Ovary (tissue), 3 donors: ENCODE measurements around the gene SLC38A1.

Experiments
- EP300 ChIP-seq: sonication (generic); formaldehyde crosslinking; IDR thresholded peaks from one replicate; pipeline ENCODE4 v1.6.1; 2017; ENCODE audit warnings: antibody characterized with exemption
- POLR2A ChIP-seq: fragments of 450-650 bp; IDR thresholded peaks from one replicate; pipeline ENCODE4 v1.6.1; 2017; ENCODE audit warnings: antibody characterized with exemption, mild to moderate bottlenecking, moderate library complexity
- TF ChIP-seq, protein P1 (sequence below), 3 donors: fragments of 450-650 bp in 2 of 3; fragments of 200-600 bp in 1 of 3; IDR thresholded peaks; one replicate each; pipeline versions ENCODE4 v1.5.1 to v1.8.0; 2016 to 2022; ENCODE audit warnings: antibody characterized with exemption in 3 of 3, mild to moderate bottlenecking in 1 of 3
- donor health status: DM: no; HTN: no; CAD: no.

DNA sequence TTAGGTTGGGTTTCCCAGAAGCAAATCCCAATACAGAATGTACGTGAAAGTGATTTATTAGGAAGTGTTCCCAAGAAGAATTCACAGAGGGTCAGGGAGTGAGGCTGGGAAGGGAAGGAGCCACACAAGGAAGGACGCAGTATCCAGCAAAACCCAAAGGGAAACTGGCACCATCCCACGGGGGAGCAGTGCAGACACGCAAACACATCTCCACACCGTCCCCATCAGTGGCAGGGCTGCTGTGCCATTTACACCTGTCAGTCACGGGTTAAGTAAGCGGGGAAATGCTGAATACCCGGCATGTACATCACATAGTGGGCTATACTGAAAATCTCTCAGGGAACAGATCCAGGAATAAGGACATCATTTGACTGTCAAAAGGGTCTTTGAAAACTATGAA is 93.9 kb downstream of the SLC38A1 start:
- TF ChIP-seq, protein P1, sequence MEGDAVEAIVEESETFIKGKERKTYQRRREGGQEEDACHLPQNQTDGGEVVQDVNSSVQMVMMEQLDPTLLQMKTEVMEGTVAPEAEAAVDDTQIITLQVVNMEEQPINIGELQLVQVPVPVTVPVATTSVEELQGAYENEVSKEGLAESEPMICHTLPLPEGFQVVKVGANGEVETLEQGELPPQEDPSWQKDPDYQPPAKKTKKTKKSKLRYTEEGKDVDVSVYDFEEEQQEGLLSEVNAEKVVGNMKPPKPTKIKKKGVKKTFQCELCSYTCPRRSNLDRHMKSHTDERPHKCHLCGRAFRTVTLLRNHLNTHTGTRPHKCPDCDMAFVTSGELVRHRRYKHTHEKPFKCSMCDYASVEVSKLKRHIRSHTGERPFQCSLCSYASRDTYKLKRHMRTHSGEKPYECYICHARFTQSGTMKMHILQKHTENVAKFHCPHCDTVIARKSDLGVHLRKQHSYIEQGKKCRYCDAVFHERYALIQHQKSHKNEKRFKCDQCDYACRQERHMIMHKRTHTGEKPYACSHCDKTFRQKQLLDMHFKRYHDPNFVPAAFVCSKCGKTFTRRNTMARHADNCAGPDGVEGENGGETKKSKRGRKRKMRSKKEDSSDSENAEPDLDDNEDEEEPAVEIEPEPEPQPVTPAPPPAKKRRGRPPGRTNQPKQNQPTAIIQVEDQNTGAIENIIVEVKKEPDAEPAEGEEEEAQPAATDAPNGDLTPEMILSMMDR (IDR thresholded peaks at IDR 0.05): no peak
- TF ChIP-seq POLR2A (no peak), EP300 (no peak)
